PC-9 (cell line): Measurements from ENCODE around the gene NYNRIN. TPM values are rescaled to one million over a fixed set of nuclear protein-coding genes. Genes with fewer than 3 reads are reported as not detected.
A peak's percentile ranks its signal among the peaks of the same experiment; 100 is the strongest.

ENCODE experiments used
- BruUV-seq: library from RNA; stranded (reverse); fragments of 400-500 nt; replicated peaks from 2 replicates; lab custom pipeline; 2021; lab: Mats Ljungman, UMichigan
- CTCF ChIA-PET: fragments of 300-600 bp; sonication (Branson Sonifier 250); formaldehyde crosslinking; loops from one replicate; lab custom pipeline; 2022; ENCODE audit warnings: antibody characterized with exemption; lab: Charles Lee
- POLR2A ChIA-PET: fragments of 300-600 bp; sonication (Branson Sonifier 250); formaldehyde crosslinking; loops from one replicate; lab custom pipeline; 2022; ENCODE audit warnings: antibody characterized with exemption; ENCODE audit not compliant: unreplicated experiment; lab: Charles Lee
- DNase-seq, 2 experiments: peaks; one replicate each; pipeline versions ENCODE4 v3.0.0 to v3.0.0-alpha.2; 2015 to 2022; ENCODE audit warnings: mixed read lengths in 1 of 2
- H2AFZ ChIP-seq: fragments of 200-600 bp; sonication (generic); 2 replicates; pipeline ENCODE4 v1.8.1; 2017; ENCODE audit warnings: antibody characterized with exemption
- H3F3A ChIP-seq: fragments of 200-600 bp; sonication (generic); 2 replicates; pipeline ENCODE4 v1.8.1; 2017; ENCODE audit warnings: antibody characterized with exemption, mild to moderate bottlenecking, low read depth; ENCODE audit not compliant: insufficient read depth
- H3K27ac ChIP-seq: fragments of 200-600 bp; sonication (generic); 2 replicates; pipeline ENCODE4 v1.6.1; 2016; ENCODE audit warnings: mixed run types
- H3K27me3 ChIP-seq: fragments of 200-600 bp; sonication (generic); 2 replicates; pipeline ENCODE4 v1.6.1; 2016; ENCODE audit warnings: low read depth, mixed run types; ENCODE audit not compliant: insufficient read depth
- H3K36me3 ChIP-seq: fragments of 200-600 bp; sonication (generic); 2 replicates; pipeline ENCODE4 v1.6.1; 2016; ENCODE audit warnings: low read depth, mixed run types
- H3K4me1 ChIP-seq: fragments of 200-600 bp; sonication (generic); replicated peaks from 2 replicates; pipeline ENCODE4 v1.6.1; 2016; ENCODE audit warnings: mixed run types; ENCODE audit not compliant: insufficient read depth
- H3K4me2 ChIP-seq: fragments of 200-600 bp; sonication (generic); 2 replicates; pipeline ENCODE4 v1.6.1; 2017; ENCODE audit warnings: mixed run types
- H3K4me3 ChIP-seq: fragments of 200-600 bp; sonication (generic); 2 replicates; pipeline ENCODE4 v1.6.1; 2016; ENCODE audit warnings: mixed run types
- H3K79me2 ChIP-seq: fragments of 200-600 bp; sonication (generic); 2 replicates; pipeline ENCODE4 v1.6.1; 2017; ENCODE audit warnings: low read depth, mixed run types
- H3K9me2 ChIP-seq: fragments of 200-600 bp; sonication (generic); 2 replicates; pipeline ENCODE4 v1.8.1; 2017; ENCODE audit warnings: mild to moderate bottlenecking; ENCODE audit not compliant: insufficient read depth
- H3K9me3 ChIP-seq: fragments of 200-600 bp; sonication (generic); 2 replicates; pipeline ENCODE4 v1.8.1; 2016; ENCODE audit warnings: low read depth; ENCODE audit not compliant: insufficient read depth
- H4K20me1 ChIP-seq: fragments of 200-600 bp; sonication (generic); 2 replicates; pipeline ENCODE4 v1.8.1; 2017; ENCODE audit not compliant: insufficient read depth
- EZH2 ChIP-seq: fragments of 200-600 bp; sonication (generic); IDR thresholded peaks from 2 replicates; pipeline ENCODE4 v1.8.0; 2017; ENCODE audit warnings: antibody characterized with exemption, low read depth
- intact Hi-C: fragments of 100-400 bp; cut with micrococcal nuclease; formaldehyde crosslinking; loops from one replicate; pipeline ENCODE4 v1.10.0; 2022; ENCODE audit not compliant: unreplicated experiment
- total RNA-seq: library from RNA; stranded (reverse); gene quantifications from 2 replicates; pipeline ENCODE4 v1.2.3, GENCODE V29; 2021
- TF ChIP-seq, protein P1 (sequence below): fragments of 200-600 bp; sonication (generic); conservative IDR thresholded peaks from 2 replicates; pipeline ENCODE4 v1.6.1; 2017; ENCODE audit warnings: mixed run types, antibody characterized with exemption, mild to moderate bottlenecking, moderate library complexity

Gene NYNRIN
- total RNA-seq, 1 experiment from 2014 or later: 17.7 TPM

DNA sequence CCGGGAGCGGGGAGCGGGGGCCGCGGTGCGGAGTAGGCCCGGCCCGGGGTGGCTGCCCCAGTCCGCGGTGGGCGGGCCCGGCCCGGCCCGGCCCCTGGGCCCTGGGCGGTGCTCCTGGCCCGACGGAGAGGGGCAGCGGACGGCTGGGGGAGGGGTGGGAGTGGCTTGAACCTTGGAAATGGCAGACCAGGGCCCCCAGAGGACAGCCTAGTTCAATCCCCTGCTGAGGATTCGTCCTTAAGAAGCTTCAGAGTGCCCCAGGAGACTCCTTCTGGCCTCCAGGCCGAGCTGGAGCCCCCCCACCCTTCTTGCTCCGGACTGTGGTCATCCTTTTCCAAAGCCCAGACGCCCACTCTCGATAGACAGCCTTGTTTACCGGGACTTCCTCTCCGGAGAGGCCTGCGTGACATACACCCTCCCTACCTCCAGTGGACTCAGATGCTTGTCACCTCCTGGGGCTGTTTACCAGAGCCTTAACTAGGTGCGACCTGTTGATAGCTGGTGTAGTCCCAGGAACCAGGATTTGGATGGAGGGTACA lies 31.4 kb downstream of the NYNRIN start:
- H3F3A ChIP-seq: peaks cover 22% of the 10 kb centered on the region; the same call in 1 of the 2 replicates
- no peaks in the 10 kb centered on the region for H3K27me3 ChIP-seq
- 0 out of 2 replicates have a peak, but pooled peaks cover 4% of the 10 kb centered on the region for H4K20me1 ChIP-seq
- no peak for TF ChIP-seq EZH2
- TF ChIP-seq, protein P1, sequence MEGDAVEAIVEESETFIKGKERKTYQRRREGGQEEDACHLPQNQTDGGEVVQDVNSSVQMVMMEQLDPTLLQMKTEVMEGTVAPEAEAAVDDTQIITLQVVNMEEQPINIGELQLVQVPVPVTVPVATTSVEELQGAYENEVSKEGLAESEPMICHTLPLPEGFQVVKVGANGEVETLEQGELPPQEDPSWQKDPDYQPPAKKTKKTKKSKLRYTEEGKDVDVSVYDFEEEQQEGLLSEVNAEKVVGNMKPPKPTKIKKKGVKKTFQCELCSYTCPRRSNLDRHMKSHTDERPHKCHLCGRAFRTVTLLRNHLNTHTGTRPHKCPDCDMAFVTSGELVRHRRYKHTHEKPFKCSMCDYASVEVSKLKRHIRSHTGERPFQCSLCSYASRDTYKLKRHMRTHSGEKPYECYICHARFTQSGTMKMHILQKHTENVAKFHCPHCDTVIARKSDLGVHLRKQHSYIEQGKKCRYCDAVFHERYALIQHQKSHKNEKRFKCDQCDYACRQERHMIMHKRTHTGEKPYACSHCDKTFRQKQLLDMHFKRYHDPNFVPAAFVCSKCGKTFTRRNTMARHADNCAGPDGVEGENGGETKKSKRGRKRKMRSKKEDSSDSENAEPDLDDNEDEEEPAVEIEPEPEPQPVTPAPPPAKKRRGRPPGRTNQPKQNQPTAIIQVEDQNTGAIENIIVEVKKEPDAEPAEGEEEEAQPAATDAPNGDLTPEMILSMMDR: no peak
- H3K36me3 ChIP-seq: no peaks in the 10 kb centered on the region
- no peak overlapping the region for H2AFZ ChIP-seq
- peak in 1 of 2 experiments; percentile 71 for DNase-seq
- H3K4me1 ChIP-seq: peaks cover 24% of the 10 kb centered on the region
- intact Hi-C loops: loop anchor here (2.0 to 5.0 kb wide), 2 partner anchors 37 to 188 kb away; partner anchors contain the start of gene TINF2
- H3K9me2 ChIP-seq: no peaks in the 10 kb centered on the region
- peak overlapping the region; percentile 83 for H3K4me2 ChIP-seq
- POLR2A ChIA-PET: interaction anchor here (0.6 to 1.8 kb wide), 5 partner anchors 39 to 1046 kb away, joined by 3 to 11 read pairs (median 8); partner anchors contain the start of genes RIPK3 and TINF2
- peak overlapping the region; percentile 64 for H3K4me3 ChIP-seq
- no peaks in the 10 kb centered on the region for H3K9me3 ChIP-seq
- peaks cover 14% of the 10 kb centered on the region for H3K79me2 ChIP-seq
- H3K27ac ChIP-seq: peak overlapping the region; percentile 53; the same call in 1 of the 2 replicates
- CTCF ChIA-PET: interaction anchor here (0.6 to 1.4 kb wide), 3 partner anchors 31 to 150 kb away, joined by 3 to 7 read pairs (median 5); partner anchors contain the start of gene NYNRIN
- no TSS peak for BruUV-seq

DNA sequence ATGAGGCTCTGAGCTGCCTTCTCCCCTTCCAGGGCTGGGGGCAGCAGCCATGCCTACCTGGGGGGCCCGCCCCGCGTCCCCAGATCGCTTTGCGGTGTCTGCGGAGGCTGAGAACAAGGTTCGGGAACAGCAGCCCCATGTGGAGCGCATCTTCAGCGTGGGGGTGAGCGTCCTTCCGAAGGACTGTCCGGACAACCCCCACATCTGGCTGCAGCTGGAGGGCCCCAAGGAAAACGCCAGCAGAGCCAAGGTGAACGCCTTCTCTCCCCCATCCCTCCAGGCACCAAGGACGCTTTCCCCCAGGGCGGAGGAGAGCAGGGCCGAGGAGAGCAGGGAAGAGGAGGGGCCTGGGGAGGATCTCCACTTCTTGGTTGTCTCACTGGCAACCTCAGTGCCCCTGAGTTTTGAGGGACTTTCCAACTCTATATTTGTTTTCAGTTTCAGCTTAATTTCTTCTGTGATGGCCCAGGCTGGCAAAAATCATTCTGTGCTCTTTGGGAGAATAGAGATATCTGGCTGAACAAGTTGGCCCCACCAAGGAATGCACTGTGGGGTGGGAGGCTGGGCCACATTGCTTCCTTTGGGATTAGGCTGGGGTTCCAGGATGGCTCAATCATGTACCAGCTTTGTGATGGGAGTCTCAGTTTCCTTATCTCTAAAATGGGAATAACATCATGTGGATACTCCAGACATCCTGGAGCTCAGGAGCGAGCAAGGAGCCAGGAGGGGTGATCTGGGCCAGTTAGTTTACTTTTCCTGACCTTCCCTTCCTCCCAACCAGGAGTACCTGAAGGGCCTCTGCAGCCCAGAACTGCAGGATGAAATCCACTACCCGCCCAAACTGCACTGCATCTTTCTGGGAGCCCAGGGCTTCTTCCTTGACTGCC lies 32.1 kb downstream of the NYNRIN start:
- TSS peak; percentile 42 for BruUV-seq
- H3K27me3 ChIP-seq: no peaks in the 10 kb centered on the region
- H3K4me1 ChIP-seq: peaks cover 17% of the 10 kb centered on the region
- TF ChIP-seq, protein P1: no peak
- no peak for TF ChIP-seq EZH2
- intact Hi-C loops: loop anchor here (1.0 to 5.0 kb wide), 4 partner anchors 38 to 189 kb away; partner anchors contain the start of gene TINF2
- H3K4me2 ChIP-seq: peak overlapping the region; percentile 83
- H3K9me3 ChIP-seq: no peaks in the 10 kb centered on the region
- no peak overlapping the region for H2AFZ ChIP-seq
- CTCF ChIA-PET: interaction anchor here (0.5 to 1.5 kb wide), 9 partner anchors 12 to 321 kb away, joined by 3 to 26 read pairs (median 5); partner anchors contain the start of gene NYNRIN
- H4K20me1 ChIP-seq: 0 out of 2 replicates have a peak, but pooled peaks cover 4% of the 10 kb centered on the region
- POLR2A ChIA-PET: interaction anchor here (0.7 to 1.8 kb wide), 4 partner anchors 39 to 189 kb away, joined by 3 to 11 read pairs (median 7); partner anchors contain the start of gene TINF2
- H3K36me3 ChIP-seq: no peaks in the 10 kb centered on the region
- H3K27ac ChIP-seq: no peak overlapping the region
- peak in 1 of 2 experiments; percentile 29 for DNase-seq
- no peaks in the 10 kb centered on the region for H3K9me2 ChIP-seq
- H3K4me3 ChIP-seq: peak overlapping the region; percentile 64
- peaks cover 14% of the 10 kb centered on the region for H3K79me2 ChIP-seq
- peaks cover 16% of the 10 kb centered on the region; the same call in 1 of the 2 replicates for H3F3A ChIP-seq
